NCI-H345 treated with DMSO at 0.1 percent for 48 hours (cell line): ENCODE data around the gene CDYL.
A peak's percentile ranks its signal among the peaks of the same experiment; 100 is the strongest.

Source experiments
- DNase-seq: peaks from one replicate; lab custom pipeline; 2025; ENCODE audit not compliant: unreplicated experiment; lab: John Stamatoyannopoulos, UW

The CDYL gene, protein sequence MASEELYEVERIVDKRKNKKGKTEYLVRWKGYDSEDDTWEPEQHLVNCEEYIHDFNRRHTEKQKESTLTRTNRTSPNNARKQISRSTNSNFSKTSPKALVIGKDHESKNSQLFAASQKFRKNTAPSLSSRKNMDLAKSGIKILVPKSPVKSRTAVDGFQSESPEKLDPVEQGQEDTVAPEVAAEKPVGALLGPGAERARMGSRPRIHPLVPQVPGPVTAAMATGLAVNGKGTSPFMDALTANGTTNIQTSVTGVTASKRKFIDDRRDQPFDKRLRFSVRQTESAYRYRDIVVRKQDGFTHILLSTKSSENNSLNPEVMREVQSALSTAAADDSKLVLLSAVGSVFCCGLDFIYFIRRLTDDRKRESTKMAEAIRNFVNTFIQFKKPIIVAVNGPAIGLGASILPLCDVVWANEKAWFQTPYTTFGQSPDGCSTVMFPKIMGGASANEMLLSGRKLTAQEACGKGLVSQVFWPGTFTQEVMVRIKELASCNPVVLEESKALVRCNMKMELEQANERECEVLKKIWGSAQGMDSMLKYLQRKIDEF

DNA sequence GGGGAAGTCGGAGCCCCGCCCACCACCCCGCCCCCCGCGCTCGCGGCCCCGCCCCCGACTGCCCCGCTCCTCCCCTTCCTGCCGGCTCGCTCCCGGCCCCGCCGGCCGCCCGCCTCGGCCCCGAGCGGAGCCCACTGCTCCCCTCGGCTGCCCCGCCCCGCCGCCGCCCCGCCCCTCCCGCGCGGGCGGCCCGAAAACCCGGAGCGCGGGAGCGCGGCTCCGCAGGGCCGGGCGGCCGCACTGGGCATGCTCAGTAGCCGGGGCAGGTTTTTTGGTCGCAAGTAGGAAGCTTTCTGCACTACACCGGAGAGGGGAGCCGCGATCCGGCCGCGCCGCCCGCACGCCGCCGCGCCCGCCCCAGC lies at the start of gene CDYL:
TSS of gene CDYL (plus strand) at position 274 of the 362 bp plus-strand sequence. CDS start 380 bp downstream, outside the sequence.
- DNase-seq: peak; percentile 22

DNA sequence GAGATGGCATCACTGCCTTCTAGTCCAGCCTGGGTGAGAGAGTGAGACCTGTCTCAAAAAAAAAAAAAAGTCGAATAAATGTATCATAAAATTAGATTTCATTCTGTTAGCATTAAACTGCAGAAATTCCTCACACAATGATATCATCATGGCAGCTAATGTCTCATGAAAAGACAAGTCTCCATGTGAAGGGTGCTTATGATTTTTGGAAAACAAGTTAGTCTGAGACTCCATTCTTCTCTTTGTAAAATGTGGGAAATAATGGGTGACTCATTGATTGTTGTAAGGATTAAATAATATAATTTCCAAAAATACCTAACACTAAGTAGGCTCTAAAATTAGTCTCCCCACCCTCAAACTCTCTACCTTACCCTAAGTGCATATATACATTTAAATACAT lies 49.6 kb upstream of the CDYL start:
- DNase-seq: no peak

DNA sequence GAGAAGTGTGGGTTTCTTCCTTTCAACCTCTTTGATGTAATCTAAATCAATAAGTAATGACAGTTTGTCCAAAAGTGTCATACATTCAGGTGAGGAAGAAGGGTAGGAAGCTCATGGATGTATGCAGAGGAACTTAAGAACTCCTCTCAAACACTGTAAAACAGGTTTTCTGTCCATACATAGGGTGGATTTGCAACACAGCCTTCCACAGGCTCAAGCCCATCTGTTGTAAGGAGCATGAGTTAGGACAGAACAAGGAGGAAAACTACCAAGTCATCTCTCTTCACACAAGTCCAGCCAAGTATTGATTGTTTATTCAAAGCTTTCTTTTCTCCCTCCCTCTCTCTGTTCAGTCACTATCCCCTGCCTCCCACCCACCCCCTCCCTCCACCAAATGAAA lies 49.0 kb upstream of the CDYL start:
- no peak for DNase-seq

DNA sequence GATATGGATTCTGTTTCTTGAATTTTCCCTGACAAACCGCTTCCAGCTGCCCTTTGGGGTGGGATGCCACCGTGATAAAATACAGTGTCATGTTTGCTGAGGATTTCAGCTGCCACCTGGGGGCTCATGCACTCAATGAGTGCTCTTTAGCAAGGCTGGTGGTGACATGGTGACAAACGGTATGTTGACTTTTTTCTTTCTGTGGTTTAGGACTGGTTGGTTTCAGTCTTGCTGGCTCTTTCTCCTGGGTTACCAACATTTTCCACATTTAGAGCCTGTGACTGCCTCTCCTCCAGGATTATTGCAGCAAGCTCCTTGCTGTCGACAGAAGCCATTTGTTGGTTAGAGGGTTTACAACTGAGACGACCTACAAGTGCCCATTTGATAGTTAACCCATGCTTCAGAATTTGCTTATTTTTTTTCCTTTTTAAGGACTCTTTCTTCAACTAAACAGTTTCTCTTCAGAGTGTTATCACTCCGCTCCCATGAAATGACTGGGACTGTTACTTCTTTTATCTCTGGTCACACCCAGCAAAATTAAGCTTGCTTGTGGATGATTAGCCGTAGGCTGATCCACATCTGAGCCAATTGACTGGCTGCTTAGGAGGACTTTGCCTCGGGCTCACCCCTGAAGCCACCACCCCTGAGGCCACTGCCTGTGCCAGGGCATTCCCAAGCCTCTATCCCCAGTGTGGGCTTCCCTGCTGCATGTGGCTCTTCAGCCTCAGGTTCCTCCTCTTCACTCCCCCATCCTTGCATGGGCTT lies 48.4 kb upstream of the CDYL start:
- no peak for DNase-seq

DNA sequence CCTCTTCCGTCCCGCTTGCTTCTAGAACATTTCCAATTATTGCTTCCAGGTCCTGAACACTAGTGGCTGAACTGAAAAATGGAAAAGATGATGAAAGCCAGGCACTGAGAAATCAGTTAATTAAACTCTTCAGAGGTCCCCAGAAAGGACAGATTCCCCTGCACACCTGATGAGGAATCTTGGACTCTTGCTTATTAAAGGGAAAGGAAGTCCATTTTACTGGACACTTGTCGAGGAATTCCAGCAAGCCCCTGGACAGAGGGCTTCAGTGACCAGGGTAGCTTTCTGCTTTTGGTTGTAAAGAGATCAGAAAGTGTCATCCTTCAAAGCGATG lies 47.8 kb upstream of the CDYL start:
- DNase-seq: no peak

DNA sequence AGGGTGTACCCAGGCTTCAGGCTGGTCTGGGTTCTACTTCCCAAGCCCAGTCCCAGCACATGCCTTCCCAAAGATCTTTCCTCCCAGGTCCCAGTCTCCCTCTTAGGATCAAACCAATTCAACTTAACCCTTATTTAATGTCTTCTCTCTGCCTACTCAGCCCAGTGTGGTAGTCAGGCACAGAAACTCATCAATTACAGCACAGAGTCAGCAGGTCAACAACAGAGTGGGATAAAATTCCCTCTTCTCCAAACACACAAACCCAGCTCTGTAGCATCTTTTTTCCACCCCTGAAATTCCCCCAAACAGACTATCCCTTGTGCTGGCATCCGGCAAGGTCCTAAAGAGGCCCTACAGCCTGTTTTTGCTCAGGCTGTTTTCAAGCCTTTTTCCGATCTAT lies 47.3 kb upstream of the CDYL start:
- no peak for DNase-seq

DNA sequence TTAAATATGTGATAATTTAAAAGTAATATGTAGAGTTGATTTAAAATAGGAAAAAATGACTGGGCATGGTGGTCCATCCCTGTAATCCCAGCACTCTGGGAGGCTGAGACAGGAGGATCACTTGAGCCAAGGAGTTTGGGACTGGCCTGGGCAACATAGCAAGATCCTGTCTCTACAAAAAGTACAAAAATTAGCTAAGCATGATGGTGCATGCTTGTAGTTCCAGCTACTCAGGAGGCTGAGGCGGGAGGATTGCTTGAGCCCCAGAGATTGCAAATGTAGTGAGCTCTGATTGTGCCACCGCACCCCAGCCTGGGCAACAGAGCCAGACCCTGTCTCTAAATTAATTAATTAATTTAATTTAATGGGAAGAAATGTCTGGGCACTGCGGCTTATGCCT lies 44.2 kb upstream of the CDYL start:
- no peak for DNase-seq

DNA sequence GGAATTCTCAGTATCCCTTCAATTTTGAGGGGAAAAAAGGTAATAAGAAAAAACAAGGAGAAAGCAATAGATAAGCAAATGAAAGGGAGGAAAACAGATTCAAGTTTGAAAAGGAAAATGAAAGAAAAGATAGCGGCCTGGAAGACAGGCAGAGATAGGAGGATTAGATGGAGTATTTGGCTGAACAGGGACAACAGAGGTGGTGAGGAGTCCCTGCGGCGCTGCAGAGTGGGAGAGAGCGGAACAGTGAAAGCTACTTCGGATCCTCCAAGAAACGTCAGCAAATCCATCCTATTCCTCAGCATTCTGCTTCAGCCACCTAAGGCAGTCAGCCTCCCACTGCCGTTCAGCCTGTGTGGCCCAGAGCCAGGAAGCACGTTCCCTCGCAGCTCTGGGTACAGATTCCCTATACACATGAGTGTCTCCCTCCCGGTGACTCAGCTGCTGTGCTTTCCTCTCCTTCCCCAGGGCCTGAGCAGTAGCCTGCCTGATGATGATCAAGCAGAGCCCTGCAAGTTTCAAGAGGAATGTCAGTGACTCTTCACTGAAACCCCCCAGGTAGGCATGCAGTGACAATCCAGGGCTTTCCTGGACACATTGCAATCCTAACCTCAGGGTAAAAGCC lies 43.4 kb upstream of the CDYL start:
- no peak for DNase-seq

DNA sequence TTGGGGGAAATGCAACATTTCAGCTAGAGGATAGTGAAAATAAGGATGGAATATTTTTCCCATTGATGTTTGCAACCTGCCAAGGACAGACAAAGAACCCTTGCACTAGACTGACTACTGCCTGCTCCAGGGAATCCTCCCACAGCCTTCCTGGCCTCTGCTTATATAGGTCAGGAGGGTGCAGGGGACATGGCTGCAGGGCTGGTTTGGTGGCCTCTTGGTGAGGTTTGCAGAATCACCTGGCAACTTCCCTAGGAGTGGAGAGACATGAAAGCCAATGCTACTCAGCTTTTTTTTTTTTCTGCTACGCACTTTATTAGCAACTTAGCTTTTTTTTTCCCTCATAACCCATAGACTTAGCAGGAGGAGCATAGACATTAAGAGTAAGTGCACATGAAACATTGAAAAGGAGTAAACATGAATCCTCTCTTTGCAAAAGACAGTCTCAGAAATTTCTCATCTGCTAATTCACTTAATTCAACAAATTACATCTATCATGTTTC lies 39.8 kb upstream of the CDYL start:
- DNase-seq: no peak

DNA sequence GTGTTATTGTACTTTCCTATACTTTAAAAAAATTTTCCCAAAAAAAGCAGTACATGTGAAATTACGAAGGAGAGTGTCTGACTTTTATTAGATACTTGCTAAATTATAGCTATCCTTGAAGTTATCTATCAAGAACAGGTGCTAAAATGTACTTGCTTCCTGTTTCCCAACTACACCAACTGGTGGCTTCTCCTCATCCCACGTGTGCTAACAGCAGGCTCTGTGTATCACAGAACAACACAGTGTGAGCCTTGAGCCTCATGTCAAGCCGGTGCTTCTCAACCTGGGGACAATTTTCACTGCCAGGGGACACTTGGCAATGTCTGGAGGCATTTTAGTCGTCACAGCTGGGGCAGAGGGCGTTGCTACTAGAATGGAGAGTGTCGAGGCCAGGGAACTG lies 36.2 kb upstream of the CDYL start:
- no peak for DNase-seq

DNA sequence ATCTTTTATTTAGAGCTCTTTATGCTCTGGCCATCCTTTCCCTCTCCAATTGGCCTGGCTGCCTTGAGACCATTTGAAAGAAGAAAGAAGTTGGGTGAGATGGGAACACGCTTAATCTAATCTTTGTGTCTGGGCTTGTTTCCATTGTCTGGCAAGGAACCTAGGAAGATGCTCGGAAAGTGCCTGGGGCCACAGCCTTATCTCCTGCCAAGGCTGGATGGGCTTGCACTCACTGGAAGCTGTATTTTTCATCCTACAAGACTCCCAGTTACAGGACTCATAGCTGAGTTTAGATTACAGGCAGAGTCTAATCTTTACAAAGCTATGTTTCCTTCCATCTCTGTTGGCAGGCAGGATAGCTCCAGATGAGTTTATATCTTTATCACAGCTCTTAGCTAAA lies 33.1 kb upstream of the CDYL start:
- DNase-seq: no peak

DNA sequence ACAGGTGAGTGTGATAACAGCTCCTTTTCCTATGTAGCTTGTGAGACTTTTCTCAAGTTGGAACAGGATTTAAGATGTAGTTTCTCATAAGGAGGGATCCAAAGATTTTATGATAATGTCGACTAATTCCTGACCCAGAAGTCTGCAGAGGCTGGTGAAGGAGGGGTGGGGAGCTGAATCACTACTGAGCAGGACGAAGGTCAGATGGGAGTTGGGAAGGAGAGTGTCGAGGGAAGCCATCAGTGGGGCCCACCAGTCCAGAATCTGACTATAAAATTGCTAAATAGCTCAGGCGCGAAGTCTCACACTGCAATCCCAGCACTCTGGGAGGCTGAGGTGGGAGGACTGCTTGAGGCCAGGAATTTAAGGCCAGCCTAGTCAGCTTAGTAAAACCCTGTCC lies 32.3 kb upstream of the CDYL start:
- no peak for DNase-seq

DNA sequence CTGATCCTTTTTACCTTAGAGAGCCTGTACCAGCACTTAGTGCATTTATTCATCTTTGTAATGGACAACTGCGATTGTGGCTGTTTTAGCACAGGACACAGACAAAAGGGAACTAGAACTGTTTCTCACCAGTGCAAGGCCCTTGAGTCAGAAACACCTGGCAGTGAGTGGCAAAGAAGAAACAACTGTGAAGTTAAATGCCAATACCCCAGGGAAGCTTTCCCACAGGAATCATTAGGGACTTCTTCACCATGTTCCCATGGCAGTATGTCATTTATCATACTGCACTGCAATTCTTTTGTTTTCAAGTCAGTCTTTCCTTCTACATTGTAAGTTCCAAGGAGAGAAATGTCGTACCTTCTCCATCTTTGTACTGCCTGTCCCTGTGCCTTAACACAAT lies 28.6 kb upstream of the CDYL start:
- peak; percentile 9 for DNase-seq

DNA sequence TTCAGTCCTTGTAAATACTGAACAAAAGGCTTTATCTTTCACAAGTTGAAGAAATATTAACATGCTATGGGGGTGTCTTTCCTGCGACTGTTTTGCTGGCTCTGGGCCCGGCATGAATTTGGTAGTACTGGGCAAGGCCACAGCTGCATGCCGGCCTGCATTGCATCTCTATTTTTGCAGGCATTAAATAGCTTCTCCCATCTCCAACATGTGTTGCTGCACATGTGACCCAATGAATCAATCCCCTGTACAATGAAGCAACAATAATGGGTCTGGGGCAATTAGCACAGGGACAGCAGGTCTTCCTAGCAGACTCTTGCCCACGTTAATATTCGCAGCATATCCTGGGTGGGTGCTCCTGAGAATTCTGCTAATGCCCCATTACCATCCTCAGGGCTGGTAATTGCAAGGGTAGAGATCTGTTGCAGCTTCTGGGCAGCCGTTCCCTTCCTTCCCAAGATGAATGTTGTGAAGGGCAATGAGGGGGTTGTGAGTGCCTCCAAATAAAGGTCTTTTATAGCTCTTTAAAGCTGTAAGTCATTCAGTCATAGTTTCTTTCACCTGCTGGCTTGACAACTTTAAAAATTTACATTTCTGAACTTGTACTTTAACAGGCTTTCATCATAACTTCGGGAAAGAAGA lies 24.3 kb upstream of the CDYL start:
- DNase-seq: no peak

DNA sequence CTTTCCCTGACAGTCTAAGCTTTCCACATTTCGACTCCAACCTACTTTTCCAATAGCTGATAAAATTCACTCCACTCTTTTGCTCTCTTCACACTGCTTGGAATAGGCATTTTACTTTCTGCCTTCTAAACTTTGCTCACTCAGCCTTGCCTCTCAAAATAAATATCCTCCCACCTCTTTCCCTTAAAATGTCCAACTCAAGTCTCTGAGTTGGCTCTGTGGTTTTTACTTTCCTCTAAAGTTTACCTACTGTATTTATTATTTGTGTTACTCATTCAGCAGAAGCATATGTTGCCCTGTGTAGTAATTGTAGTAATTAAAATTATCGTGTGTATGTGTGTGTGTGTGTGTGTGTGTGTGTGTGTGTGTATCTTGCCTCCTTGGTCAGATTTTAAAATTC lies 20.0 kb upstream of the CDYL start:
- DNase-seq: no peak

DNA sequence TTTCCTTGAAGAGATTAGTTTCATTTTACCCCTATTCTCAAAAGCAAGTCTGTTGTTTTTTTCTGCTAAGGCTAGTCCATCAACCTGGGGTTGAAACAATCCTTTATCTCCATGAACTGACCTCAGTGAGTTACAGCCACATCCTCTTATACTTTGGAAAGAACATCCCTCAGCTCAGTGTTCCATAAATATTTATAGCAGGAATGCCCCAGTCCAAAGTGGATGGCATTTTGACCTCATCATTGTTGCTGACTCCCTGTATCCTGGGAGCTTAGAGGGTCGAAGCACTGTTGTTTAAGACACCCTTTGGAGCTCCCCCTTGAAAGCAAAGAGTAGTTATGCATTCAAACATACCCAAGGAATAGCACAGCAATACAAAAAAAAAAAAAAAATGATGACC lies 16.2 kb upstream of the CDYL start:
- no peak for DNase-seq

DNA sequence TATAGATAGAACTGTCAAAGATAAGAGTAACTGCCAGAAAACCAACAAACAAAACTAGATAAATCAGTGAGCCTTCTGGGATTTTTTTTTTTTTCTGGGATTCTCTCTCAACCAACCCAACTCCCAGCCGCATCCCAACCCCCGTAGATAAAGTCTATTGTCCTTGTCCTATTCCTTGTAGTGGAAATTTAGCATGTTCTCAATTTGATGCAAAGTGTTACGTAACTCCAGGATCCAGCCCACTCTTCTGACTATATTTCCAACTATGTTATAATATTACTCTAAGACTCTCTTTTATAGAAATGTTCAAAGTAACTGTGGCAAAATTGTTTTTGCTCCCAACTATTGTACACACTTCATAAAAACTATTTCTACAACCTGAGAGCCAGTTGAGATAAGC lies 15.4 kb upstream of the CDYL start:
- DNase-seq: no peak

DNA sequence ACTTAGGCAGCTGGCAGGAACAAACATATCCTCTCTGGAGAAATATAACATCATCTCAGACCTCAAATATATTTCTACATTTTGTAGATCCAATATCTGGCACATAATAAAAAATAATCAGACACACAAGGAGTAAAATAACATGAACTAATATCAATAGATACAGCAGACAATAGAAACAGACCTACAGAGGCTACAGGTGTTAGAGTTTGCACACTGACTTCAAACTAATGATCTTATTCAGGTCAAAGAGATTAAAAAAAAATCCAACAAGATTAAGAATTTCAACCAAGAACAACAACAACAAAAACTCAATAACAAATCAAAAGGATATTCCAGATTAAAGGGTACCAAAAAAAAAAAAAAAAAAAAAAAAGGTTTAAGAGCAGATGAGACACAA lies 13.9 kb upstream of the CDYL start:
- DNase-seq: no peak

DNA sequence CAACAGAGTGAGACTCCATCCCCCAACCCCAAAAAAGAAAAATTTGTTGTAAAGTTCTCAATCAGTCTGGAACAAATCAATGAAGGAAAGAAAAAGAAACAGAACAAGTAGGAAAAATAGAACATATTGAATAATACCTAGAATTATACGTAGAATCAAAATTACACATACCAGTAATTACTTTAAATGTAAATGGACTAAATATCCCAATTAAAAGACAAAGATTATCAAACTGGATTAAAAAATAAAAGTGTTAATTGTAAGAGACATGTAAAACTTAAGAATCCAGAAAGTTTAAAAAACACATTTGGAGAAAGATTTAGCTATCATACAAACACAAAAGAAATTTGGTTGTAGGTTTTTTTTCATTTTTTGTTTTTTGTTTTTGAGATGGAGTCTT lies 12.3 kb upstream of the CDYL start:
- DNase-seq: no peak

DNA sequence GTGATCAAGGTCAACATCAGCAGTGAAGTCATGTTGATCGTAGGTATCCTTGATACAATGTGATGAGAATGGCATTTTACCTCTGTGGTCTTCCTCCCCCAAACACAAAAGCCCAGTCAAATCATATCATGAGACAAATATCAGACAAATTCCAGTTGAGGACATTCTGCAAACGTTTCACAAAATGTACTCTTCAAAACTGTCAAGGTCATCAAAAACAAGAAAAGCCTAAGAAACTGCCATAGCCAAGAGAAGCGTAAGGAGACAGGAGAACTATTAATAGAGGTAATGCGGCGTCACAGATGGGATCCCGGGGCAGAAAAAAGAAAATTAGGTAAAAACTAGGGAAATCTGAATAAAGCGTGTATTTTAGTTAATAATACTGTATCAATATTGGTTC lies 7.4 kb upstream of the CDYL start:
- no peak for DNase-seq

DNA sequence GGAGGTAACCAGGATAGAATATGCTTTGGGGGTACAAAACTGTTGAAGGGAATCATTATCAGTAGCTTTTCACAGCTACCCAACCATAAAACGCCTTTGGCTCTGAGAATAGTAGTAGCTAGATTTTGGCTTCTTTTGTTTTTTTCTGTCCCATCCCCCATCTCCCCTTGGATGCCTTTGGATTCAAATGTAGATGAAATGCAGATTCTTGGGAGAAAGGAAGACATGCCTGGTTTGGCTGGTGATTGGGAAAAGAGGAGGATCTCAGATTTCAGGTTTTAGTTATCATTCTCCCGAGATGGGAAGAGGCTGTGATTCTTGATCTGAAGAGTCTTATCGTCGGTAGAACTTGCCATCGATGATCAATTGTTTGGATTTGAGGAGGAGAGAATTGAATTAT lies 3.5 kb upstream of the CDYL start:
- DNase-seq: no peak
